Natural killer cell (primary cell): Measurements from ENCODE around the gene PIGU. TPM values are rescaled to one million over a fixed set of nuclear protein-coding genes. Genes with fewer than 3 reads are reported as not detected.
A peak's percentile ranks its signal among the peaks of the same experiment; 100 is the strongest.

Experiments used
- ATAC-seq, 3 donors: fragments of 150-1000 bp in 2 of 3; fragments of 200-7000 bp in 1 of 3; cut with Tn5 transposase; 1 replicate in 1 of 3; 2 replicates in 2 of 3; pipeline ENCODE4 v1.10.0; 2021; ENCODE audit warnings: mild to moderate bottlenecking in 2 of 3, moderate library complexity in 2 of 3
- DNase-seq, 2 donors: peaks; one replicate each; pipeline versions ENCODE4 v3.0.0 to v3.0.0-alpha.2; 2013 to 2021; ENCODE audit warnings: mixed read lengths in 1 of 2
- H3K27ac ChIP-seq: one replicate; pipeline ENCODE4 v1.5.1; 2013; ENCODE audit warnings: mild to moderate bottlenecking, low read length
- H3K27me3 ChIP-seq: one replicate; pipeline ENCODE4 v1.6.1; 2013; ENCODE audit warnings: low read length; ENCODE audit not compliant: control insufficient read depth, insufficient read depth
- H3K36me3 ChIP-seq: one replicate; pipeline ENCODE4 v1.6.1; 2013; ENCODE audit warnings: low read length; ENCODE audit not compliant: control insufficient read depth, insufficient read depth
- H3K4me1 ChIP-seq: one replicate; pipeline ENCODE4 v1.6.1; 2013; ENCODE audit warnings: low read length; ENCODE audit not compliant: control insufficient read depth, insufficient read depth
- H3K4me3 ChIP-seq: one replicate; pipeline ENCODE4 v1.5.1; 2013; ENCODE audit warnings: low read length
- H3K9me3 ChIP-seq: one replicate; pipeline ENCODE4 v1.6.1; 2013; ENCODE audit warnings: low read length; ENCODE audit not compliant: control insufficient read depth, insufficient read depth
- H3K27ac Mint-ChIP-seq, 2 donors: one replicate each; pipeline ENCODE4 v1.8.0; 2022; ENCODE audit warnings: mild to moderate bottlenecking in 2 of 2, mixed read lengths in 2 of 2, moderate library complexity in 1 of 2
- H3K27me3 Mint-ChIP-seq, 2 donors: one replicate each; pipeline ENCODE4 v1.8.0; 2022; ENCODE audit warnings: low read depth in 2 of 2, mixed read lengths in 2 of 2
- H3K36me3 Mint-ChIP-seq: one replicate; pipeline ENCODE4 v1.8.0; 2022; ENCODE audit warnings: mixed read lengths
- H3K4me1 Mint-ChIP-seq, 2 donors: one replicate each; pipeline ENCODE4 v1.8.0; 2022; ENCODE audit warnings: mixed read lengths in 2 of 2
- H3K4me3 Mint-ChIP-seq: one replicate; pipeline ENCODE4 v1.8.0; 2022; ENCODE audit warnings: mild to moderate bottlenecking, moderate library complexity, mixed read lengths
- H3K9me3 Mint-ChIP-seq, 2 donors: one replicate each; pipeline ENCODE4 v1.8.0; 2022; ENCODE audit warnings: mixed read lengths in 2 of 2
- WGBS: methylation state at CpG from one replicate; pipeline ENCODE4 v1.1.7; 2013; ENCODE audit warnings: missing lambda C conversion rate; ENCODE audit not compliant: insufficient coverage; 5-methylcytosine and 5-hydroxymethylcytosine counted together
- intact Hi-C: fragments of 100-400 bp; cut with micrococcal nuclease; formaldehyde crosslinking; loops from one replicate; pipeline ENCODE4 v1.14.2; 2022
- total RNA-seq, 4 donors: library from RNA; stranded (reverse); fragments of 120-200 nt in 1 of 4; gene quantifications; one replicate each; pipeline versions ENCODE4 v1.2.3 to v1.2.4, GENCODE V29; 2013 to 2022
- TF ChIP-seq, protein P1 (sequence below): fragments of 200-600 bp; IDR thresholded peaks from one replicate; pipeline ENCODE4 v1.8.0; 2022; ENCODE audit warnings: antibody characterized with exemption

PIGU gene
- total RNA-seq, 3 donors from 2014 or later (not counting 1 experiment from before 2014, with no cell fraction given), result 7.0 to 11.1 (median 8.2) TPM

DNA sequence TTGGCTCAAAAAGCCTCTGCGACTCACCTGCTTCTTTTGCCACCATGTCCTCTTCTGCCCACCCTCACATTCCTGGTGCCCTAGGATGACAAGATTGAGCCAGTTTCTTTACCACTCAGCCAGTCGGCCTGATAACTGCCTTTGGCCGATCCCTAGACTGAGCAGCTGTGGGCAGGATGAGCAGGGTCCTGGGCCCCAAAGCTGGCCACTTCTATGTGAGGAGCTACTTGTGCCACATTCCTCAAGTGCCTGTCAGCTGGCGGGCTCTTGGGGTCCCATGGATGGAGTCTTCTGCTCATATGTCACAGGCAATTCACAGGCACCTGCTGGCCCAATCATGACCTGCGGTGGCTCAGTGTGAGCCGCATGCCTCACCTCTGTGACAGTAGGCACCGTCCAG, 144.1 kb downstream of the PIGU start:
- H3K4me1 Mint-ChIP-seq, result peaks cover 29 to 32% of the 10 kb centered on the region in 2 donors
- H3K27ac Mint-ChIP-seq, result no peak overlapping the region
- no peaks in the 10 kb centered on the region for H3K9me3 Mint-ChIP-seq
- no peak for DNase-seq
- H3K27me3 Mint-ChIP-seq, result no peaks in the 10 kb centered on the region
- TF ChIP-seq, protein P1, sequence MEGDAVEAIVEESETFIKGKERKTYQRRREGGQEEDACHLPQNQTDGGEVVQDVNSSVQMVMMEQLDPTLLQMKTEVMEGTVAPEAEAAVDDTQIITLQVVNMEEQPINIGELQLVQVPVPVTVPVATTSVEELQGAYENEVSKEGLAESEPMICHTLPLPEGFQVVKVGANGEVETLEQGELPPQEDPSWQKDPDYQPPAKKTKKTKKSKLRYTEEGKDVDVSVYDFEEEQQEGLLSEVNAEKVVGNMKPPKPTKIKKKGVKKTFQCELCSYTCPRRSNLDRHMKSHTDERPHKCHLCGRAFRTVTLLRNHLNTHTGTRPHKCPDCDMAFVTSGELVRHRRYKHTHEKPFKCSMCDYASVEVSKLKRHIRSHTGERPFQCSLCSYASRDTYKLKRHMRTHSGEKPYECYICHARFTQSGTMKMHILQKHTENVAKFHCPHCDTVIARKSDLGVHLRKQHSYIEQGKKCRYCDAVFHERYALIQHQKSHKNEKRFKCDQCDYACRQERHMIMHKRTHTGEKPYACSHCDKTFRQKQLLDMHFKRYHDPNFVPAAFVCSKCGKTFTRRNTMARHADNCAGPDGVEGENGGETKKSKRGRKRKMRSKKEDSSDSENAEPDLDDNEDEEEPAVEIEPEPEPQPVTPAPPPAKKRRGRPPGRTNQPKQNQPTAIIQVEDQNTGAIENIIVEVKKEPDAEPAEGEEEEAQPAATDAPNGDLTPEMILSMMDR, result no peak
- ATAC-seq, result no peak
- Histone ChIP-seq H3K27me3 (no peaks in the 10 kb centered on the region), H3K27ac (no peak overlapping the region), H3K36me3 (peaks cover 63% of the 10 kb centered on the region), H3K9me3 (no peaks in the 10 kb centered on the region), H3K4me3 (no peak overlapping the region), H3K4me1 (peaks cover 21% of the 10 kb centered on the region)
- WGBS, result 96% methylated on average over 7 of the region's 7 CpGs
- H3K4me3 Mint-ChIP-seq, result no peak overlapping the region
- intact Hi-C loops, result loop anchor here (10.0 kb wide), 1 partner anchor 172 kb away; the partner anchor contains the start of gene TP53INP2
- no peaks in the 10 kb centered on the region for H3K36me3 Mint-ChIP-seq

DNA sequence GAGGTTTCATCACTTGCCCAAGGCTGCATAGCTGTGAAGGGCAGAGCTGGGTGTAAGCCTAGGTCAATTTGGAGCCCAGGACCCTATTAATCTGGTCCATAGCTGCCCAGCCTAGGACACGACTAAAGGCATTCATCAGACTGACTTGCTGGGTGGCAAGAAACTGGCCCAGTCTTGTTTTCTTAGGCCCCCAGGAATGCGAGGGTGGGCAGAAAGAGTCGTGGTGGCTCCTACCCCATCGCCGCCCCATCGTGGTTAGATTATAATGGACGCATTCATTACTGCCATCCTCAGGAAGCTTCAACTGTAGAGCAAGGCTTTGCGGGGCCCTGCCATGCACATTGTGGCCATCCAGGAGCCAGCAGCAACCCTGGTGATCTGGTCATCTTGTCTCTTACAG, 144.6 kb downstream of the PIGU start:
- Mint-ChIP-seq H3K36me3 (no peaks in the 10 kb centered on the region), H3K27ac (no peak overlapping the region), H3K27me3 (no peaks in the 10 kb centered on the region), H3K9me3 (no peaks in the 10 kb centered on the region), H3K4me3 (no peak overlapping the region), H3K4me1 (peaks cover 29 to 32% of the 10 kb centered on the region in 2 donors)
- intact Hi-C loops, result loop anchor here (10.0 kb wide), 1 partner anchor 172 kb away; the partner anchor contains the start of gene TP53INP2
- Histone ChIP-seq H3K9me3 (no peaks in the 10 kb centered on the region), H3K36me3 (peaks cover 65% of the 10 kb centered on the region), H3K4me3 (no peak overlapping the region), H3K27me3 (no peaks in the 10 kb centered on the region), H3K27ac (no peak overlapping the region), H3K4me1 (peaks cover 21% of the 10 kb centered on the region)
- TF ChIP-seq, protein P1, result no peak
- ATAC-seq (no peak), DNase-seq (no peak)
- 90% methylated on average over 8 of the region's 8 CpGs for WGBS

GRCh38 chr20:34531608-34532265, 145.2 kb downstream of the PIGU start:
- H3K36me3 Mint-ChIP-seq, result no peaks in the 10 kb centered on the region
- H3K27me3 Mint-ChIP-seq, result no peaks in the 10 kb centered on the region
- no peak overlapping the region for H3K4me3 ChIP-seq
- DNase-seq (no peak), ATAC-seq (no peak)
- H3K27me3 ChIP-seq, result no peaks in the 10 kb centered on the region
- intact Hi-C loops, result loop anchor here (10.0 kb wide), 1 partner anchor 173 kb away; the partner anchor contains the start of gene TP53INP2
- no peaks in the 10 kb centered on the region for H3K9me3 ChIP-seq
- peaks cover 21% of the 10 kb centered on the region for H3K4me1 ChIP-seq
- peaks cover 66% of the 10 kb centered on the region for H3K36me3 ChIP-seq
- peak overlapping the region; percentile 8 for H3K4me3 Mint-ChIP-seq
- WGBS, result 93% methylated on average over 8 of the region's 8 CpGs
- H3K9me3 Mint-ChIP-seq, result no peaks in the 10 kb centered on the region
- H3K27ac Mint-ChIP-seq, result peak overlapping the region; percentile 75 to 82
- H3K4me1 Mint-ChIP-seq, result peaks cover 29 to 32% of the 10 kb centered on the region in 2 donors
- H3K27ac ChIP-seq, result no peak overlapping the region
- TF ChIP-seq, protein P1, result no peak
